DLD1 (cell line): ENCODE data around the gene MED9.

Experiments
- in situ Hi-C: cut with HindIII; loops from 2 replicates; pipeline ENCODE4 v1.10.0; 2017; ENCODE audit warnings: low sequenced_read_pairs

Gene MED9

GRCh38 chr17:17502741-17503565 lies 26.2 kb downstream of the MED9 start:
- in situ Hi-C loops = no loop called here

- in situ Hi-C loops = no loop called here
Observed at GRCh38 chr17:17503566-17504130, 26.8 kb downstream of the MED9 start.

DNA sequence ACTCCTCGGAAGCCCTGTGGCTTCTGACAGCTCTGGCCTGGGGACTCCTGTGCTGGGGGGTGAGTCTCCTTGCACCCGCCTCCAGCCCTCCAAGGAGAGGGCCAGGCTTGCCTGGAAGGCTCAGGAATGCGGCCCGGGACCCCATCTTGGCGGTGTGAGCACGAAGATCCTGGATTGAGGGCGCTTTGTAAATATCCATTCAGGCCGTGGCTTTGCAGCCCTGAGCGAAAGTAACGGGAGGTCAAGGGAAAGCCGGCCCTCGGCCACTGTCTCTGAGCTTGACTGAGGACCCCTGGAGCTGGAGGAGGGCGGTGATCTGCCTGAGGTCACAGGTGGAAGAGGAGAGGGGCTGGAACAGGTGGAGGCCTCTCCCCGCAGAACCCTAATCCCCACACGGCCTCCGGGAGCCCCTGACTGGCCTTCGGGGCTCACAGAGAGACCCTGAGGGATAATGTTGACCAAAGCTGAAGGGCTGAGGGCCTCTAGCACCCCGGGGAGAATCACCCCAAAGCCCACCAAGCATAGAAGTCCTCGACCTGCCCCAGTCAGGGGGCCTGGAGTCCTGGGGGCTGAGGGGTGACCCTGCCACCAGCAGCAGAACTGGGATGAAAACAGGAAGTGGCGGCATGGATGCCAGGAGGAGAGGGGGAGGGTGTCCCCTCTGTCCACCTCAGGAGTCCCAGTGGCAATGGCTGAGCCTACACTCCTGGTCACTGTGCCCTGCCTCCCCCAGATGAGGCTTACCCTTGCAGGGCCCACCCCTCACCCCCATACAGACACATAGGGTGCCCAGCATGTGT lies 27.7 kb downstream of the MED9 start:
- in situ Hi-C loops = no loop called here

DNA sequence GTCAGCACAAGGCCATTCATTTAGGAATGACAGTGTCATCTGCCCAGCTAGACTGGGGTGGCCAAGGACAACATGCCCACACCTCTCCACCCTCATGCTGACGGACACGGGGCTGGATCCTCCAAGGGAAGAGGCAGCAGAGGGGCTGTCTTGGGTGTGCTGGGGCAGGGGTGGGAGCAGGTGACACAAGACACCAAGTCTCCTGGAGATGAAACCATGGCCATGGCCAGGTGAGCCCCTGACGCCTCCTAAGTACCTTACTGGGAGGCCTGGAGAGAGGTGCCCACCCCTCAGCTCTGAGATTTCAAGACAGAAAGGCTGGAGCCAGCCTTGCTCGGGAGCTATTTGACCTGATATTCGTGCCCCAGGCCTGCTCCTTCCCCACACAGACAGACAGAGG lies 28.4 kb downstream of the MED9 start:
- in situ Hi-C loops = no loop called here

- in situ Hi-C loops = no loop called here
Observed at GRCh38 chr17:17505610-17506171, 28.9 kb downstream of the MED9 start.

DNA sequence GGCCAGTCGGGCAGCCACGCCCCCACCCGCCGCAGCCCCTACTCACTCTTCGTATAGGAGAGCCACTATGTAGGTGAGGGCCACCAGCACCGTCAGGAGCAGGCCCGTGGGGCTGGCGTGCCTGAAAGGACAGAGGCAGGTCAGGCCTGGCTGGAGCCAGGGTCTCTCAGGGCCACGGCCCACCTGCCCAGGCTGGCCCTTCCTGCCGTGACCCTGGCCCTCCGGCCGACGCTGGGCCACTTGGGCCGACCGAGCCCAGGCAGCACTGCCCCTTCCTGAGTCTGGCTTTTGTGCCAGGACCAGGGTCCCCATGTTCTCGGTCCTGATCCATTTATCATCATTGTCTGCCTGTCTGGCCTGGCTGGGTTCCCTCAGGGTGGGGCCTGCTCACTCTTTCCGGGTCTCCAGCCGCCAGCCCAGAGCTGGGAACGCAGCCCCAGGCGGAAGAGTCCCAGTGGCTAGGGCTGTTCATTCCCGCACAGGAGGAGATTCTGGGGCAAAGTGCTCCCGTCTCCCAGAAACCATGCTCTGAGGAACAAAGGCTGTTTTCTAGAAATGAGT lies 29.5 kb downstream of the MED9 start:
- in situ Hi-C loops = no loop called here

DNA sequence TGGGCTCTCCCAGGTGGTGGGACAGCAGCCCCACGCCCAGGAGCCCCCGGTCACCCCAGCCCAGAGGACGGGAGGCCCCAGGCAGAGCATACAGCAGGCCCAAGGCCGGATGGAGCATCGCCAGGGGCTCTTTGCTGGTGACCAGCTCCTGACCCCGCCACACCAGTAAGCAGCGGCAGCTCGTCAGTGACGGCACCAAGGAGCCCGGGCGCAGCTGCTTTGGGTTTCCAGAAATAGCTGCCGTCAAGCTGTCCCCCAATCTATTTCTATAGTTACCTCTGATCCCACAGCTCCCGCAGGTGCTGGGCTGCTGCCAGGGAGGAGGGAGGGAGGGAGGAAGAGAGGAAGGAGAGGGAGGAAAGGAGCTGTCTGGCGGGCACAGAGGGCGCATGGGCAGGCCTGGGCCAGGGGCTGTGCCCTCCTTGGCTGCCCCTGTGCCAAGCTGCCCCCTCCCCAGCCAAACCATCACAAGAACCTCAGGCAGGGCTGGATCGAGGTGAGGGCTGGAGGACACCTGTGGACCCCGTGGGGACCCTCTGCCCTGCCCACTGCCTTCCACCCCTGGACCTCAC lies 30.2 kb downstream of the MED9 start:
- in situ Hi-C loops = no loop called here

DNA sequence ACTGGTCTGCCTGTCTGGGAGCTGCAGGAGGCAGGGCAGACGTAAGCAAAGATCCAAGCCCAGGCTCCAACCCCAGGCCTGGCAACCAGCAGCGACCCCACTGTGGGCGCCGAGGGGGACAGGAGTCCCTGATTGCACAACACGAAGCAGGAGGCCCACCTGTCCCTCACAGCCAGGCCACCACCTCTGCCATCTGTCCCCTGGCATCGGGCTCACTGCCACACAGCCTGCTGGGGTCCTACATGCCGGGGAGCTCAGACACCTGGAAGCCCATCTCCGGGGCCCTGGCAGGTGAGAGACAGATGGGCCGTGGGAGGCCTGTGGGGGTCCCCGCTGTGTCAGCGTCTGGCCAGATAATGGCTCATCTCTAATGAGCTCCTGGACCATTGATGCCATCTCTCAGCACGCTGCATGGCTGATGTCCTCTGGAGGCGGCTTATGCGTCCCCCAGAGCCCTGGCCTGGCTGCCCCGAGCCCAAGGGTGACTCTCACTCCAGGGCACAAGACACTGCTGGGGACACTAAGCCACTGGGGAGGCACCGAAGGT lies 30.7 kb downstream of the MED9 start:
- in situ Hi-C loops = no loop called here

- in situ Hi-C loops = no loop called here
Observed at GRCh38 chr17:17508019-17508535, 31.3 kb downstream of the MED9 start.

DNA sequence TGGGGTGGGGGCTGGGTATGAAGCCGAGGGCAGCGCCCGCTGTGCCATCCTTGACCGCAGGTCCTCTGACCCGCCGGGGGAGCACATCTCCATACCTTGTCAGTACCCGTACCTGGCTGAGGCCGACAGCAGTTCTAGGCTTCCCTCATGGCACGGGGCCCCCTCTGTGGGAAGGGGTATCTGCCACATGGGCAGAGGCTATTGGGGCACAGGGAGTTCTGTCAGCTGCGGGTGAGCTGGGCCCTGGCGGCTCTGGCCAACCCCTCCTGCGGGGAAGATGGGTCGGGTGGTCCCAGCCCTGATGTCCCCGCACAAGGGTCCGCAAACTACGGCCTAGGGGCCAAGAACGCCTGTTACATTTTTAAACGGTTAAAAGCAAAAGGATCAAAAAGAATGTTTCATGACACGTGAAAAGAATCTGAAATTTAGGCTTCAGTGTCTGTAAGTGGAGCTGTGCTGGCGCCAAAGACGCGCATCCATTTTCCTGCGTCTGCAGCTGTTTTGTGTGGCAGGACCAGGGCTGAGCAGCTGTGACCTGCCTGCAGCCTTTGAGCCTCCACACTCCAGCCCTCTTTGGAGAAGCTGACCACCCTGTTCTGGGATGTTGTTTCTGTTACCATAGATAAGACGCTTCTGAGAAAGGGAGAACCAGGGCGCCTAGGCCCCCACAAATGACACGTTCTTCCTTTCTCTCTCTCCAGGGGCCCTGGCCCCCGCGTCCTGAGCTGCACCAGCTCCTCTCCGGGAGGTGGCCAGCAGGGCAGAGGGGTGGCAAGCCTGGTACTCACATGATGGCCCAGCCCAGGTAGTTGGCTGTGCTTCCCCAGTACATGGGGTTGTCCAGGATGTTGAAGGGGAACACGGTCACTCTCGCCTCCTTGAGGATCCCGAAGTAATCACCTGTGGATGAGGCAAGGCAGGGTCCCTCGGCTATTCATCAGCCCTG lies 32.1 kb downstream of the MED9 start:
- in situ Hi-C loops = no loop called here

DNA sequence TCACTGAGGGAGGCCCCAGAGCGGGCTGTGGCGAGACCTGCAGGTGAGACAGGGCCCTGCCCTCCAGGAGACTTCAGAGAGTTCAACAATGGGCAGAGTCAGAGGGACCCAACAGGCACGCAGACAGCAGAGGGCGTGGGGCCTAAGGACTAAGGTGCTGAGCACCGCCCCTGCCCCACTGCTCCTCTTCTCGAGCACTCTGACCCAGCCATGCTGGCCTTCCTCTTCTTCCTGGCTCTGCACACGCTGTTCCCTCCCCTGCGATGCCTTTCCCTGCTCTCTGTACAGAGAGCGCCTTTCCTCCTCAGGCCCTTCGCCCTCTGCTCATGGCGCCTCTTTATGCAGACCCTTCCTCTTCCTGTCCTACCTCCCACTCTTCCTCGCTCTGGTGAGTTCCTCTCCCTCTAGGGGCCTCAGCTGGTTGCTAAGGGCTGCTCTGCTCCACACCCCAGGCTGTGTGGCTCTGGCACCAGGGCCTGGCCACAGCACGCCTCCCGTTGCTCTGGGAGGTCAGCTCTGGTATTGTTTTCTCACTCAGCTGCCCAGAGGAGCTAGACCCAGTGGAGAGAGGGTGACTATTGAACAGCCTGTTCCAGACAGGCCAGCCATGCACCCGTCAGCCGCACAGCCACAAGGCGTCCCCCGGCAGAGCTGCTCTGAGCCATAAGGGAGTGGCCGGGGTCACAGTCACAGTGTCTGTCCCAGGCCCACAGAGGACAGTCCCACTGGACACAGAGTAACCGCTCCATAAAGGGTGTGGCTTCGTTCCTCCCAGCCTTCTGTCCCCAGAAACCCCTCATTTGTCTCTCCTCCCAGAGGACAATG lies 33.0 kb downstream of the MED9 start:
- in situ Hi-C loops = no loop called here

DNA sequence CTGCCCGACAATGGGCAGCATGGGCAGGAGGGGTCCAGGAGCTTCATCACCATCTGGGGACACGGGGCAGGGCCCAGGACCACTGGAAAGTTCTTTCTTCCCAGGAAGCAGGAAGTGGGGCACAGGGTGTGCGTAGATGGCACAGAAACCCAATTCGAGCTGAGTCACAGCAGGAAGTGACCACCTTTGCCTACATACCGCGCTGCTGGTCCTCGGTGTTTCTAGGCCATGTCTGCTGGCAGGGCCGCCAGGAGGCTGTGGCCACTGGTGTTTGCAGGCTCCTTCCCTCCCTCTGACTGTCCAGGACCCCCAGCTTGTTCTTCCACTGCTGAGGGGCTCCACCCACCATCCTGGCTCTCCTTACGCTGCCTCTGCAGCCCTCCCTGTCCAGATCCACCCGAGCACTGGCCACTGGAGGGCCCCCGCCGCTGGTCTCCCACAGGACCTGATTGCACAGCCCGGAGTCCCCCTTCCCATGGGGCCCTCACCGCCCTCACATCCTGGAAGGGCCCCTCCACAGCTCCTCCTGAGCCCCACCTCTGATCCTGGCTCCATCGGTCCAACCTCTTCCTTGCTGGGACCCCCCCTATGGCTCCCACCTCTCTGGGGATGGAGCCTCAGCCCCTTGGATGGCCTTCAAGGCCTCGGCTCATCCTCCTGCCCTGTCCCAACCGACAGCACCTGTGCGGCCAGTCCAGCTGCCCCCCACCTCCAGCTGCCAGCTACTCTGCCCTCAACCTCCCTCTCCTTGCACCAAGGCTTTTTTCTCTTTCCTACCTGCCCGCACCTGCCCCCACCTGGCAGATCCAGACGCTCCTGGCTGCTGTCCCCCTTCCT lies 33.9 kb downstream of the MED9 start:
- in situ Hi-C loops = no loop called here

DNA sequence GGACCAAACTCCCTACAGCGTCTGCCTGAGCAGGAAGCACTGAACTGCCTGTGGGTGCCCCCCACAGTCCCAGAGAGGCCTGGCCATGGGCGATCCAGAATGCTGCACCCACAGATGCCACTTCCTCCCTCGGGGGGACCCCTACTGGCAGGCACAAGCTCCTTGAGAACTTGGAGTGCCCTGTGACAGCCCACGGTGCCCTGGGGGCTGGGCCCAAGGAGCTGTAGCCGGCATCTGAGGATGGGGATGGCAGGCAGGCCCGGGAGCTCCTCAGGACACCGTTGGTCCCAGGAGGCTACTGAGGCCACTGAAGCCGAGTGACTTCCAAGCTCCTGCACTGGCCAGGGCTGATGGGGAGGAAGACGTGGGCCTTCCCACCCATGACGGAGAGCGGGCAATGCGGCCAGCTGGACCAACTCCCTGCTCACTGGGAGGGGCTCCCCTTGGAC lies 34.5 kb downstream of the MED9 start:
- in situ Hi-C loops = no loop called here

- in situ Hi-C loops = no loop called here
Observed at GRCh38 chr17:17511881-17512858, 35.4 kb downstream of the MED9 start.

DNA sequence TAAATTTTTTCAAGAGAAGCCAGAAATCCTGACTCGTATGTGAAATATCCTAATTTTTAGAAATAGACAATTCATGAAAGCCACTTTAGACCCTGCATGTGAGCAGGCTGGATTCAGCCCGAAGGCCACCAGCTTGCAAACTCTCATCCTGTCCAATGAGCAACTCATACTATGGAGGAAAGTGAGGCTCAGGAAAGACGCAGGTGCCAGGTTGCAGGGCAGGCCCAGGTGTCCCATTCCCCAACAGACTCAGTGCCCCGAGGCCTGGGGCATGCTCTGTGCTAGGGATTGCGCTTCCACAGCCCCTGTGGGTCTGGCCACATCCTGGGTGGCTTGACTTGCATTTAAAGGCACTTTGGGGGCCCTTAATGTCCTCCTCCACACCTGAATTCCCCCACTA lies 36.1 kb downstream of the MED9 start:
- in situ Hi-C loops = no loop called here

DNA sequence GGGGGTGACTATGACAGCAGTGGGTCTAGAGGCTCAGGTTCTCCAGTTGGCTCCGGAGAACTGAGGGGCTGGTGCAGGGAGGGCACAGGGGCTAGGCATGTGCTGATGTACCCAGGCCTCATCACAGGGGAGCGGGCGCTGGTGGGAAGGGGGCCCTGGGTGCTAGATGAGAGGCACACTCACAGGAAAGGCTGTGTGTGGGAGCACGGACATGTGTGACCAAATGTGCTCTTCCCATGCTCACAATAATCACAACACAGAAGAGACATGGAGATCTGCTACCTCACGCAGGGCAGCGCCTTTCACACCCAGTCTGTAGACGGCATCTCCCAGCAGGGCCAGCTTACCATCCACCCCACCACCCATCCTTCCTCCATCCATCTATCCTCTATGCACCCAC lies 36.8 kb downstream of the MED9 start:
- in situ Hi-C loops = no loop called here
